Epithelial cell of proximal tubule (primary cell): ENCODE data around the gene INTS15. TPM values are rescaled to one million over a fixed set of nuclear protein-coding genes. Genes with fewer than 3 reads are reported as not detected.
"Not testable (repeated sequence)": the region's sequence is repeated elsewhere in the genome, so short reads cannot be mapped to it uniquely, and the experiment has no call there.

ENCODE experiments used
- DNase-seq: peaks from one replicate; pipeline ENCODE4 v3.0.0-alpha.2; 2011; ENCODE audit warnings: low read depth
- H3K4me3 ChIP-seq: 2 replicates; pipeline ENCODE4 v1.5.1; 2011; ENCODE audit warnings: low read depth, mild to moderate bottlenecking, low read length
- total RNA-seq: library from RNA; depleted of rRNA; stranded (reverse); fragments of >200 nt; gene quantifications from 2 replicates; pipeline ENCODE4 v1.2.3, GENCODE V29; 2015
- TF ChIP-seq, protein P1 (sequence below): conservative IDR thresholded peaks from 2 replicates; pipeline ENCODE4 v1.5.1; 2012; ENCODE audit warnings: low read depth, mild to moderate bottlenecking, low read length

Gene INTS15
- total RNA-seq, 1 donor from 2014 or later = 23.1 TPM

DNA sequence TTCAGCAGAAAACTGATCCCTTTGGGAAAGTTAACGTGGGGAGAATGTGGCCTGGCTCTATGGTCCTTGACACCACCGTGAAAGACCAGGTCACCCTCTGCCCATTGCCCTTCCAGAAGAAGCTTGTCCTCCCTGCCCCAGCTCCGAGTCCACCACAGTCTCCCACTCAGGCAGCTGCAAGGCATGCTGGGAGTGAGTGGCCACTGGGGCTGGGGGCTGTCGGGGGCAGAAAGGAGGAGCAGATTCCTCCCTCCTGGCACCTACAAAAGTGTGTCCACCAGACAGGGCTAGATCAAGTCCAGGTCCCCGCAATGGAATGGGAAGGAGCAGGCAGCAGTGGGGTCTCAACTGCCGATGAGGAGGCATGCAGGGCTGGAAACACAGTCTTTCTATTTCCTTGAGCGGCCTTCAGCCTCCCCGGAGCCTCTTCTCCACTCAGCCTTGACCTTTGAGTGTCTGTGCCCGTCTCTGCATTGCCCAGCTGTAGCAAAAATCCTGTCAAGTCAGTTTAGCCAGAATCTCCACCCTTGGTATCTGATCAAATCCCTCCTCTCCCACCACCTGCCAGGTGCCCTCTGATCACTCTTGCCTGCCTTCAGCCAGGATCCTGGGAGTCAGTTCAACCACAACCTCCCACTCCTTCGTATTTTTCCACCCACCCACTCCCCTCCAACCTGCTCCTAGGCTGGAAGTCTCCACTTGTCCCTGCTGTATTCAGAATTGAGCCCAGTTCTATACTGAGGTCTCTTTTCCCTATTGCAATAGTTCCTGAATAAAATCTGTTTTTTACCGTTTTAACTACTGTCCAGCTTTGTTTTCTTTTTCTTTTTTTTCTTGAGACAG, 40.4 kb downstream of the INTS15 start:
- H3K4me3 ChIP-seq = no peak overlapping the region
- no peak for DNase-seq
- TF ChIP-seq, protein P1, sequence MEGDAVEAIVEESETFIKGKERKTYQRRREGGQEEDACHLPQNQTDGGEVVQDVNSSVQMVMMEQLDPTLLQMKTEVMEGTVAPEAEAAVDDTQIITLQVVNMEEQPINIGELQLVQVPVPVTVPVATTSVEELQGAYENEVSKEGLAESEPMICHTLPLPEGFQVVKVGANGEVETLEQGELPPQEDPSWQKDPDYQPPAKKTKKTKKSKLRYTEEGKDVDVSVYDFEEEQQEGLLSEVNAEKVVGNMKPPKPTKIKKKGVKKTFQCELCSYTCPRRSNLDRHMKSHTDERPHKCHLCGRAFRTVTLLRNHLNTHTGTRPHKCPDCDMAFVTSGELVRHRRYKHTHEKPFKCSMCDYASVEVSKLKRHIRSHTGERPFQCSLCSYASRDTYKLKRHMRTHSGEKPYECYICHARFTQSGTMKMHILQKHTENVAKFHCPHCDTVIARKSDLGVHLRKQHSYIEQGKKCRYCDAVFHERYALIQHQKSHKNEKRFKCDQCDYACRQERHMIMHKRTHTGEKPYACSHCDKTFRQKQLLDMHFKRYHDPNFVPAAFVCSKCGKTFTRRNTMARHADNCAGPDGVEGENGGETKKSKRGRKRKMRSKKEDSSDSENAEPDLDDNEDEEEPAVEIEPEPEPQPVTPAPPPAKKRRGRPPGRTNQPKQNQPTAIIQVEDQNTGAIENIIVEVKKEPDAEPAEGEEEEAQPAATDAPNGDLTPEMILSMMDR = no peak

DNA sequence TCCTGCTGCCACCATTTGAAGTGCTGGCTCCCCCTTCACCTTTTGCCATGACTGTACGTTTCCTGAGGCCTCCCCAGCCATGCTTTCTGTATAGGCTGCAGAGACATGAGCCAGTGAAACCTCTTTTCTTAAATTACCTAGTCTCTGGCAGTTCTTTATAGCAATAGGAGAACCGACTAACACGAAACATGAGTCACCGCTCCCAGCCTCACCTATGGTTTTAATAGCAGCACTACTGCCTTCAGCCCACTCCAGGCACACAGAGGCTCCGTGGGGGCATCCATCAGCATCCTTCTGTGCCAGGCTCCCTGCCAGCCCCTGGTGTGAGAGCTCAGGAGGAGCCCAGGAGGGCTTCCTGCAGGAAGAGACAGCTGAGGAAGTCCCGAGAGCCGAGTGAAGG, 41.8 kb downstream of the INTS15 start:
- TF ChIP-seq, protein P1 = no peak
- DNase-seq = no peak
- H3K4me3 ChIP-seq = no peak overlapping the region

DNA sequence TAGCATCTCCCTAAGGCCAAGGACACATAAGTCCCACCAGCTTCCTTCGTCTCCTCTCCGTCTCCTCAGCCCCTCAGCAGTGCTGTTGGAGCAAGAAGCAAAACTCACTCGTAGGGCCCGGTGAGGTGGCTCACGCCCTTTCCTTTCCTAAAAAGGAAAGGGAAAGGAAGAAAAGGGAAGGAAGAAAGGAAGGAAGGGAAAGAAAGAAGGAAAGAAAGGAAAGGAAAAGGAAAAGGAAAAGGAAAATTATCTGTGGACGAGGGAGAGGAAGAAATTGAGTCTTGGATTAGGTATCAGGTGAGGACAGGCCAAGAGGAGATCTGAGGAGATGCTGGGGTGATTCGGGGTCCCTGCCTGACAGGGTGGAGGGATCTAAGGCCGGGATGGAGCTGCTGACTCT, 44.2 kb downstream of the INTS15 start:
- no peak overlapping the region for H3K4me3 ChIP-seq
- no peak for DNase-seq

DNA sequence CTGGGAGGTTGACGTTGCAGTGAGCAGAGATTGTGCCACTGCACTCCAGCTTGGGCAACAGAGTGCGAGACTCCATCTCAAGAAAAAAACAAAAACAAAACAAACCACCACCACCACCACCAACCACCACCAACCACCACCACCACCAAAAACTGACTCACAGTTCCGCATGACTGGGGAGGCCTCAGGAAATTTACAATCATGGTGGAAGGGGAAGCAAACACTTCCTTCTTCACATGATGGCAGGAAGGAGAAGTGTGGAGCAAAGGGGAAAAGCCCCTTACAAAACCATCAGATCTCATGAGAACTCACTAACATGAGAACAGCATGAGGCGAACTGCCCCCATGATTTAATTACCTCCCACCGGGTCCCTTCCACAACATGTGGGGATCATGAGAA, 45.1 kb downstream of the INTS15 start:
- H3K4me3 ChIP-seq, DNase-seq: not testable (repeated sequence)

More for the DNA sequence above, 44.2 kb downstream of the INTS15 start:
- TF ChIP-seq, protein P1 = no peak

DNA sequence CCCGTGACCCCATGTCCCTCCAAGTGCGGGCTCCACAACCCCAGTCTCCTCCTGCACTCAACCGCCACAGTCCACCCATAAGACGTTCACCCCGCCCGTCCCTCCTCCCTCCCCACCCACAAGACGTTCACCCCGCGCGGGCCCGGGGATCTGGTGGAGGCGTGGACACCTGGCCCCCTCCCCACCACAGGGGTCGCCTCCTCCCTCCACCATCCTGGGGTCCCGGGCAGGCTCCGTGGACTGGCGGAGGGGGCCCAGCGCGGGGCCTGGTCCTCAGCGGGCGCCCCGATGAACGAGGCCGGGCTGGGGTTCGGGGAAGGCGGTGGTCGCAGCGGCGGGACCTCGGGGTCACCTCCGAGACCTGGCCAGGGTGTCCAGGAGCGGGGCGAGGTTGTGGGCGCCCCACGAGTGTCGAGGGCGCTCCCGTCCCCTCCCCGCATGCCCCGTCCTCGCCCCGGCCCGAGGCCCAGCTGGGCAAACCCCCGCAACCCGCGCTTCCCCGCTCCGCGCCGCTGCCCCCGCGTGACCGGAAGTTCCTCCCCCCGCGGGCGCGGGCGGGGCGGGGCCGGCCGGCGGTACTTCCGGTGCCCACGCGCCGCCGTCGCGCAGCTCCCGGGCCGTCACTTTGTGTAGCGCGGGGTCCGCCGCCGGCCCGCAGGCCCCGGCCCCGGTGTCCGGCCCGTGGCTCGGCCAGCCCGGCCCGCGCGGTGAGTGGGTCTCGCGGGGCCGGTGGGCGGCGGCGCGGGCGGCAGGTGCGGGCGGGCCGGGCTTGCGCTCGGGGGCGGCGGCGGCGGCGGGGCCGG, 47.1 kb downstream of the INTS15 start, which contains the start of gene ZNF316:
Gene ZNF316, plus strand, starts transcription at position 578 of the 803 bp plus-strand sequence. CDS start 5,092 bp downstream, outside the sequence.
- DNase-seq = no peak
- peak within 1 kb of the TSS; percentile 78 for H3K4me3 ChIP-seq
- TF ChIP-seq, protein P1 = no peak

DNA sequence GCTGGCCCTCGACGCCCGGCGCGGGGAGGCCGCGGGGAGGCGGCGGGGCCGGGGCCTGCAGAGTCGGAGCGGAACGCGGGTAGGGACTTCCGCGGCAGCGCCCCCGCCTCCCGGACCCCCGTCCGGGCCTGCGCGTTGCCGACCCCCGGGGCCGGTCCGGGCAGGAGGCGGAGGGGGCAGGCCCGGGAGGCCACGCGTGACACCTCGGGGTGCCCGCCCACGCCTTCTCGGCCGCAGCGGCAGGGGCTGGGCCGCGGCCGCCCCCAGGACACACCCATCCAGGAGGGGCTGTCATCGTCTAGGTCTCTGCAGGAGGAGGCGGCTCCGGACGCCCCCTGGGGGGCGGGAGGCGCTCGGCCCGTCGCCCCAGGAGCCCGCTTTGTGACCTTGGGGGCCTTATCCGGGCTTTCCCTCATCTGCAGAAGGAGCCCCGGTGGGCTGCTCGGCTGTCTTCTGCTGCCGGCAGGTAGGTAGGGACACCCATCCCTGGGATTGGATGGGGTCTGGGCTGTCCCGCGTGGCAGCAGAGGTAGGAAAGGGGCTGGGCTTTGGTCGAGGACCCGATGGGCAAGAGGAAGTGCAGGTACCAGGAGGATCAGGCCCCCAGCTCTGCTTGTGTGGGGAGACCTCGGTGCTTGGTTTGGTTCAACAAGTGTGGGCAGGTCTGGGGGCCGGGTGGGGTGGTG, 47.9 kb downstream of the INTS15 start:
- H3K4me3 ChIP-seq = peak overlapping the region; percentile 78
- no peak for DNase-seq
- TF ChIP-seq, protein P1 = peak; percentile 31

DNA sequence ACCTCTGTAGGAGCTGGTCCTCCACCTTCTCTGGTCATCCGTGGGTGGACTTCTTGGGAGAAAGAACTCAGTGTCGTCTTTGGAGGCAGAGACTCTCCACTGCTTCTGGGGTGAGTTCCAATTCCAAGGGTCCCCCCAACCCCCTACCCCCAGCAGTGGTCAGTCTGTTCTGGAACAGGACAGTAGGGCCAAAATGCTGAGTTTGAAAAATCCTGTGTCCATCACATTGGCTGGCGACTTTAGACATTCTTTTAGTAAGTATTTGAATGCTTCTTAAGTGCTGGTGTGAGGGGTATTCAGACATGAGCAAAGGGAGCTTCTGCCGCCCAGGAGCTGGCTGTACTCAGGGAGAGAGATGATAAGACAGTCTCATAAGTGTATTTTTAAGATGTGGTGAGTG, 49.2 kb downstream of the INTS15 start:
- H3K4me3 ChIP-seq = no peak overlapping the region
- TF ChIP-seq, protein P1 = no peak
- no peak for DNase-seq
